Measurements from ENCODE around the gene SYNPO2. TPM values are rescaled to one million over a fixed set of nuclear protein-coding genes. Genes with fewer than 3 reads are reported as not detected.

Gene SYNPO2
- total RNA-seq, 1 experiment from 2014 or later = 0.93 TPM

DNA sequence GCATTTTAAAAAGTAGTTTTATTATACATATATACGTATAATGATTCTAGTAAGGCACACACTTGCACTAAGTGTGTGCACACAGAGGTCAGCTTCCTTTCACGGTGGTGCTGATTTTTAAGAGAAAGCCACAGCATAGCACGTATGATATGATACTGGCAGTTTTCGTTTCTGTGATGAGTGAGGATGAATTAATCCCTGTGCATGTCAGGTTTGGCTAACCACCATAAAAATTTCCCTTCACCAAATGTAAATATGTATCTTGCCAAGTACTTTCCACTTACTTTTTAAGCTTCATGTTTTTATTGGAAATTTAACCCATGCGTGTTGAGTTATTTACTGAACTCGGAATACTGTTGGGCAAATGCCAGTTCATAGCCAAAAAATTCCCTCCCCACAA is 84.6 kb downstream of the SYNPO2 start:
- Histone ChIP-seq H3K4me1 (ENCODE audit: control insufficient read depth in 1 of 2, insufficient read depth in 2 of 2, low read length in 2 of 2) (no peaks in the 10 kb centered on the region; a peak in 1 of 4 replicates), H3K27me3 (ENCODE audit: insufficient read depth, low read length) (no peaks in the 10 kb centered on the region), H3K27ac (ENCODE audit: low read depth, low read length) (no peak overlapping the region), H3K4me3 (replicated peaks in 1 of 2; ENCODE audit: low read depth in 1 of 2, low read length in 2 of 2) (no peak overlapping the region), H3K9me3 (ENCODE audit: control insufficient read depth in 1 of 2, insufficient read depth in 1 of 2, low read depth in 1 of 2, low read length in 2 of 2) (no peaks in the 10 kb centered on the region), H3K9me2 (ENCODE audit: insufficient read depth) (no peaks in the 10 kb centered on the region), H4K20me1 (ENCODE audit: insufficient read depth) (no peaks in the 10 kb centered on the region), H3K4me2 (ENCODE audit: low read length) (no peak overlapping the region), H3K36me3 (ENCODE audit: control insufficient read depth in 1 of 2, insufficient read depth in 2 of 2, low read length in 2 of 2) (no peaks in the 10 kb centered on the region), H3K79me2 (ENCODE audit: insufficient read depth, low read length) (no peaks in the 10 kb centered on the region), H2AFZ (ENCODE audit: low read depth, low read length, poor library complexity, severe bottlenecking) (no peak overlapping the region), H3K9ac (ENCODE audit: low read length) (no peak overlapping the region)
- intact Hi-C loops (cut with micrococcal nuclease) = no loop called here
- TF ChIP-seq EZH2phosphoT487 (IDR thresholded peaks at IDR 0.05; ENCODE audit: borderline replicate concordance) (no peak), SRF (IDR thresholded peaks at IDR 0.05; ENCODE audit: low read depth) (no peak), CBX3 (IDR thresholded peaks at IDR 0.05; ENCODE audit: low read depth) (no peak), JUND (IDR thresholded peaks at IDR 0.05) (no peak), EGR1 (IDR thresholded peaks at IDR 0.05; ENCODE audit: low read depth) (no peak), YY1 (IDR thresholded peaks at IDR 0.05; ENCODE audit: extremely low read depth, insufficient replicate concordance, low read depth, low read length) (no peak)
- TF ChIP-seq, protein P1, sequence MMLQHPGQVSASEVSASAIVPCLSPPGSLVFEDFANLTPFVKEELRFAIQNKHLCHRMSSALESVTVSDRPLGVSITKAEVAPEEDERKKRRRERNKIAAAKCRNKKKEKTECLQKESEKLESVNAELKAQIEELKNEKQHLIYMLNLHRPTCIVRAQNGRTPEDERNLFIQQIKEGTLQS (IDR thresholded peaks at IDR 0.05) = no peak
- ATAC-seq (no peak), DNase-seq (ENCODE audit: low read depth, low spot score) (no peak)
- POLR2A ChIA-PET = no interaction called here
- no TSS peak for BruUV-seq (replicated peaks)
- RAD21 ChIA-PET (ENCODE audit: low non-redundant PET in 1 of 2, low total read pairs in 2 of 2, uncharacterized antibody in 2 of 2, unreplicated experiment in 2 of 2) = no interaction called here
- CTCF ChIA-PET = no interaction called here

DNA sequence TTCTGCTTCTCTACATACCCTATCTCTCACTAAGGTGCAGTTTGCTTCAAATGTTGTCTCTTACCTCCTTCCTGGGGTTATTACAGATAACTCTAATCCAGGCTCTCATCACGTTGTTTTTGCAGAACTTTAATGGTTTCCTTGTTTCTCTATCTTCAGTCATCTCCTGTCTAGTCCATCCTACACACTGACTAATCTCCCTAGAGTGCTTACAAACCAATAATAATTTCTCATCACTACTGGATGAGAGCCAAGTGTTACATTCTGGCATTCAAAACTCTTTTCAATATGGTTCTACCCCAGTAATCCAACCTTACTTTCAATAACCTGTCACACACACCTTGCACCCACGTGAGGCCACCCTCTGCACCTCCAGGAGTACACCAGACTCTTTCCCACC is 86.1 kb downstream of the SYNPO2 start:
- H2AFZ ChIP-seq (ENCODE audit: low read depth, low read length, poor library complexity, severe bottlenecking) = no peak overlapping the region
- TF ChIP-seq ZFX (IDR thresholded peaks at IDR 0.05) (no peak), ZNF274 (IDR thresholded peaks at IDR 0.05; ENCODE audit: low read depth, low read length) (no peak), ELF1 (IDR thresholded peaks at IDR 0.05; ENCODE audit: borderline replicate concordance, low read depth) (no peak), CEBPB (IDR thresholded peaks at IDR 0.05; ENCODE audit: low read depth) (no peak), EZH2 (IDR thresholded peaks at IDR 0.05) (no peak)
- no peaks in the 10 kb centered on the region for H3K27me3 ChIP-seq (ENCODE audit: insufficient read depth, low read length)
- ChIA-PET POLR2A (no interaction called here), RAD21 (ENCODE audit: low non-redundant PET in 1 of 2, low total read pairs in 2 of 2, uncharacterized antibody in 2 of 2, unreplicated experiment in 2 of 2) (no interaction called here), CTCF (no interaction called here)
- intact Hi-C loops (cut with micrococcal nuclease) = no loop called here
- no peaks in the 10 kb centered on the region for H3K36me3 ChIP-seq (ENCODE audit: control insufficient read depth in 1 of 2, insufficient read depth in 2 of 2, low read length in 2 of 2)
- H3K27ac ChIP-seq (ENCODE audit: low read depth, low read length) = no peak overlapping the region
- no peak overlapping the region for H3K4me3 ChIP-seq (replicated peaks in 1 of 2; ENCODE audit: low read depth in 1 of 2, low read length in 2 of 2)
- no peaks in the 10 kb centered on the region for H3K4me1 ChIP-seq (ENCODE audit: control insufficient read depth in 1 of 2, insufficient read depth in 2 of 2, low read length in 2 of 2)
- H3K9me3 ChIP-seq (ENCODE audit: control insufficient read depth in 1 of 2, insufficient read depth in 1 of 2, low read depth in 1 of 2, low read length in 2 of 2) = no peaks in the 10 kb centered on the region
- no peak overlapping the region for H3K4me2 ChIP-seq (ENCODE audit: low read length)
- DNase-seq (ENCODE audit: low read depth, low spot score) (no peak), ATAC-seq (no peak)
- no peak overlapping the region for H3K9ac ChIP-seq (ENCODE audit: low read length)
- H3K9me2 ChIP-seq (ENCODE audit: insufficient read depth) = no peaks in the 10 kb centered on the region
- BruUV-seq (replicated peaks) = no TSS peak
- no peaks in the 10 kb centered on the region for H4K20me1 ChIP-seq (ENCODE audit: insufficient read depth)
- H3K79me2 ChIP-seq (ENCODE audit: insufficient read depth, low read length) = no peaks in the 10 kb centered on the region
